Measurements from ENCODE around the gene FAM240A. TPM values are rescaled to one million over a fixed set of nuclear protein-coding genes. Genes with fewer than 3 reads are reported as not detected.

FAM240A gene
- total RNA-seq, 2 experiments from 2014 or later: not detected

DNA sequence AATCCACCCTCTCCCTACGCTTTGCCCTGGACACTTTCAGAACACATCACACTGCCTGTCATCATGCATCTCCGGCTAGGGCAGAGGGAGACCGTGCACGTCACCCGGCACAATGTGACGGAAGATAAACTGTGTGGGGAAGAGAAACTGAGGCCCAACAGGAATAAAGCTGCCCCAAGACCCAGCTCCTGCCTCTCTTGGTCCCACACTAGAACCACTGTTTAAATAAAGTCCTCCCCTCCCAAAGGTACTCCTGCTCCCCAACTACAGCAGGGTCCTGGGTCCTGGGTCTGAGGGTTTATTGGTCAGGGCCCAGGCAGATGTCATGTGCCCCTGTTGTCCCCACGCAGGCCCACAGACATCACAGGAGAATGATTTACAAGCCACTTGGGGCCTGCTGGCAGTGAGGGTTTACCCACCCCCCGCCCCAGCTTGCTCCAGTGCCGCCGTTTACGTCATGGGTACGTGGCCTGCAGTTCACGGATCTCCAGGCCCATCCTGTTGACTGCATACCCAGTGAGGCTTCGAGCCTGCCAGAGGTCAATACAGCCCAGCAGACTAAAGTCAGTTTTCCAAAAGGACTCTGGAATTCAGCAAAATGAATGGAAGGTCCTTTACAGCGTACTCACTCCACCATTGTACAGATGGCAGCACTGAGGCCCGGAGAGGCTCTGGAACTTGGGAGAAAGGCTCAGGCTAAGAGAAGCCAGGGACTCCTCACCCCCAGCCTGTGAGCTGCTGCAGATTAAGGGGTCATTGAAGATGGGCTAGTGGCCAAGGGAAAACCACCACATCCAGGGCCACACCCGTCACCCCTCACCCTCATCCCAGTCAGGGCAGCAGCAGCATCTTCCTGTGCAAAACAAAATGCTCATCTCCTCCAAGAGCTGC, 57.9 kb downstream of the FAM240A start:
- ChIA-PET POLR2A (no interaction called here), CTCF (no interaction called here)

GRCh38 chr3:46670891-46671427, 58.6 kb downstream of the FAM240A start:
- ChIA-PET CTCF (no interaction called here), POLR2A (no interaction called here)

DNA sequence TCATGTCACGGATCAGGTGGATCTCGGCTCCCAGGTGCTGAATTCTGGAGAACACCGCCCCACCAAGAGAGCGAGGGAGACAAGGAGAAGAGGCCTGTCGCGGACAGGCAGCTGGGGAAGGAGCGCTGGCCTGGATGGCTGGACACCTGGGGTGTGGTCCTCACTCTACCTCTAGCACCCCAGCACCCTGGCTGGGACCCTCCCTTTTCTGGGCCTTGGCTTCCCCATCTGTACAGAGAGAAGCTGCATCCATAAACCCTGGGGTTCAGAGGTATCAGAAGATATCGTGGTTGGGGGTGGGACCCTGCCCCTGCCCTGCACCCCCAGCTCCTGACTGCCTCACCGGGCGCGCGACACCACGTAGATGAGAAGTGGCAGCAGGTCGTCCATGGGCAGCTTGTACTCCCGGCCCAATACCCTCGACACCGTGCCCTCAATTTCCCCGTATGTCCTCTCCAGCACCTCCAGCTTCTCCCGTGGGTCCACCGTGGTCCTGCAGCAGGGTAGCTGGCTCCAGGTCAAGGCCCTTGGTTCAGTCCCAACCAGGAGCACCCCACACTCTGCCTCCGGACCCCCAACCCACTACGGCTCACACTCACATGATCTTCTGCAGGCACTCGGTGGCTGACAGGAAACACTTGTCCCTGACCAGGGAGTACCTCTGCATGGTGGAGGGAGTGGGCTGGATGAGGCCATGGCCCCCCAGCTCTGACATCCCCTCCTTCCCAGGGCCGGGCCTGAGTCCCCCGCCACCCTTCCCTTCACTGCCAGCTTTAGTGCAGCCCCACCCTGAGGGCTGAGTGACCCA, 59.4 kb downstream of the FAM240A start:
- CTCF ChIA-PET: no interaction called here
- POLR2A ChIA-PET: no interaction called here

DNA sequence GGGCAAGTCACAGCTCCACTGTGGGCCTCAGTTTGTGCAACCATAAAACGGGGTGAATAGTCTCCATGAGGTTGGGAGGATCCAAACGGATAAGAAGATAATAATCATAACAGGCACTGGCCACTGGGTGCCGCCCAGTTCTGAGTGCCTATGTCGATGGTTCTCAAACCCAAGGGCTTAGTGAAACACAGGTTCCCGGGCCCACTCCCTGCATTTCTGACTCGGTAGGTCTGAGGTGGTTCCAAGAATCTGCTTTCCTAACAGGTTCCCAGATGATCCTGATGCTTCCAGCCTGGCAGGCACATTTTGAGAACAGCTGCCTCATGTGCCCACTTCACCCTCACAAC, 60.0 kb downstream of the FAM240A start:
- ChIA-PET CTCF (no interaction called here), POLR2A (no interaction called here)

GRCh38 chr3:46673151-46674030, 61.1 kb downstream of the FAM240A start:
- POLR2A ChIA-PET: no interaction called here

DNA sequence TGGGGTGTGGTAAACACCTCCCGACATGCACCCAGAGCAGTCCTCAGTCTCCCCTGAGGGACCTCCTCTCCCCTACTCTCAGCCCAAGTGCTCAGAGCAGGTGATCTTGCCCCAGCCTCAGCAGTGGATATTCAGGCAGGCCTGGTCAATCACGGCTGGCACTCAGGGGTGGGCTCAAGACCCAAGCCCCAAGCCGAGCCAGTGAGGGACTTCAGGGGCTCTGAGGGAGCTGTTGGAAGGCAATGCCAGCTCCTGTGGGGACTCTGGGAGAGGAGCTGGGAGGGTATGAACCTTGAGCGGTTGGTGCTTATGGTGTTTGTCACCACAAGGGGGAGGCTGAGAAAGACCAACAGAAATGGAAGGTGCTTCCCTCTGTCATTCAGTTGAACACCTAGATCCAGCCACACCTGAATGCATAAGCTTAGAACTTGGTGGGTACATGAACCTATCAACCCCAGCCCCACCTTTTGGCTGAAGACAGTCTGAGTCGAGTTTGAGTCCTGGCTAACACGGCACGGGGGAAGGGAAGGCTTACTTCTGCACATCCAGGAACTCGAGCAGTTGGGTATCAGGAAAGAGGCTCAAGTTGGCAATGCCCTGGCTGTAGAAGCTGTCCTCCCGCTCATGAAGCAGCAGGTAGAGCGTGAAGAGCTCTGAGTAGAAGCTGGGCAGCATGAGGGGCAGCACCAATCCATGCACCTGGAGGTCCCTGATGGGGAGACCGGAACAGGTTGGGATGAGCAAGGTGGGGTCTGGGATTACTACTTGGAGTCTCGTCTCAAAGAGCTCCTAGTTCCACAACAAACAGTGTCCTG, 61.9 kb downstream of the FAM240A start:
- POLR2A ChIA-PET: interaction anchor here (0.6 kb wide), 1 partner anchor 1911 kb away, joined by 7 read pairs; no protein-coding TSS in a partner anchor
- CTCF ChIA-PET: no interaction called here

More at GRCh38 chr3:46673151-46674030, 61.1 kb downstream of the FAM240A start:
- CTCF ChIA-PET: no interaction called here

GRCh38 chr3:46675426-46675825, 63.1 kb downstream of the FAM240A start:
- CTCF ChIA-PET: no interaction called here
- POLR2A ChIA-PET: no interaction called here

Other genes with a start within 250 kb of the FAM240A start
- 1 to 10 TPM; 2.6 to 3.1 TPM for gene CCR5, start 241.6 kb upstream of the FAM240A start, total RNA-seq
- gene CCRL2, start 205.3 kb upstream of the FAM240A start, total RNA-seq: 1 to 10 TPM; 3.0 to 3.6 TPM
- not detected for gene LTF, start 147.6 kb upstream of the FAM240A start, total RNA-seq
- not detected for gene RTP3, start 114.5 kb upstream of the FAM240A start, total RNA-seq
- gene LRRC2, start 46.2 kb upstream of the FAM240A start, total RNA-seq: not detected
- under 1 TPM; 0.69 to 0.82 TPM for gene ALS2CL, start 81.2 kb downstream of the FAM240A start, total RNA-seq
- under 1 TPM; 0.25 to 0.30 TPM for gene TMIE, start 88.9 kb downstream of the FAM240A start, total RNA-seq
- not detected for gene PRSS50, start 105.3 kb downstream of the FAM240A start, total RNA-seq